HG03196 (cell line): ENCODE data around the gene FADS3.
A peak's percentile ranks its signal among the peaks of the same experiment; 100 is the strongest.

Experiments used
- ATAC-seq: cut with Tn5 transposase; IDR thresholded peaks from one replicate; pipeline ENCODE4 v1.9.1; 2021; ENCODE audit not compliant: unreplicated experiment

Gene FADS3

DNA sequence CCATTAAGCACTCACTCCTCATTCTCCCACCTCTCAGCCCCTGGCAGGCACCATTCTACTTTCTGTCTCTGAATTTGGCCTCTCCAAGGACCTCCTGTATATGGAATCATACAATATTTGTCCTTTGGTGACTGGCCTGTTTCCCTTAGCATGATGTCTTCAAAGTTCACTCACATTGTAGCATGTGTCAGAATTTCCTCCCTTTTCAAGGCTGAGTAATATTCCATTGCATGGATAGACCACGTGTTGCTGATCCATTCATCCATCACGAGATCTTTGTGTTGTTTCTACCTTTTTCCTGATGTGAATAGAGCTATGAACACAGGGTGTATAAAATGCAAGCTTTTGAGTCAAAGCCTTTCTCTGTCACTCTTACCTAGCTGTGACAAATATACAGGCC is 51.6 kb downstream of the FADS3 start:
- no peak for ATAC-seq

GRCh38 chr11:61838921-61839320 is 52.4 kb downstream of the FADS3 start:
- ATAC-seq, result no peak

GRCh38 chr11:61838501-61838900 is 52.8 kb downstream of the FADS3 start:
- no peak for ATAC-seq

DNA sequence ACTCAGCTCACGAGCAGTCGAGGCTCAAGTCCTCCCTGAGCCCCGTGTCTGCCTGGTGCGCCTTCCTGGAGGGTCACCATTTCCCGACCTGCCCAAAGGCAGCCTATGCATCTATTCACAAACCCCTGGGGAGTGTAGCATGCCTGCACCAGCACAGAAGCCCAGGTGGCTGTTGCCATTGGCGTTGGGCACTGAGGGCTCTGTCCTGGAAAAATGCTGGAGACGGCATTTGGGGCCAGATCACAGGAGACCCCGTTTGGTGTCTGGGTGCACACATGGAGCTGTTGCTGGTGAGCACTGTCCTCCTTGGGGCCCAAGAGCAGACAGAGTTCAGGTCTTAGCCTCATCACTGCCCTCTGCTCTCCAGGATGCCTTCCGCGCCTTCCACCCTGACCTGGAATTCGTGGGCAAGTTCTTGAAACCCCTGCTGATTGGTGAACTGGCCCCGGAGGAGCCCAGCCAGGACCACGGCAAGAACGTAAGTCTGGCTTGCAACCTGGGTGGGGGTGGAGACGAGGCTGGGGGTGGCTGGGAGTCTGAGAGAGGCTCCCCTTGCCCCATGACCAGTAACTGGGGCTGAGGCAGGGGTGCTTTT is 53.8 kb downstream of the FADS3 start:
- no peak for ATAC-seq

- ATAC-seq, result no peak
These were observed 55.2 kb downstream of the FADS3 start for GRCh38 chr11:61836193-61836592.

DNA sequence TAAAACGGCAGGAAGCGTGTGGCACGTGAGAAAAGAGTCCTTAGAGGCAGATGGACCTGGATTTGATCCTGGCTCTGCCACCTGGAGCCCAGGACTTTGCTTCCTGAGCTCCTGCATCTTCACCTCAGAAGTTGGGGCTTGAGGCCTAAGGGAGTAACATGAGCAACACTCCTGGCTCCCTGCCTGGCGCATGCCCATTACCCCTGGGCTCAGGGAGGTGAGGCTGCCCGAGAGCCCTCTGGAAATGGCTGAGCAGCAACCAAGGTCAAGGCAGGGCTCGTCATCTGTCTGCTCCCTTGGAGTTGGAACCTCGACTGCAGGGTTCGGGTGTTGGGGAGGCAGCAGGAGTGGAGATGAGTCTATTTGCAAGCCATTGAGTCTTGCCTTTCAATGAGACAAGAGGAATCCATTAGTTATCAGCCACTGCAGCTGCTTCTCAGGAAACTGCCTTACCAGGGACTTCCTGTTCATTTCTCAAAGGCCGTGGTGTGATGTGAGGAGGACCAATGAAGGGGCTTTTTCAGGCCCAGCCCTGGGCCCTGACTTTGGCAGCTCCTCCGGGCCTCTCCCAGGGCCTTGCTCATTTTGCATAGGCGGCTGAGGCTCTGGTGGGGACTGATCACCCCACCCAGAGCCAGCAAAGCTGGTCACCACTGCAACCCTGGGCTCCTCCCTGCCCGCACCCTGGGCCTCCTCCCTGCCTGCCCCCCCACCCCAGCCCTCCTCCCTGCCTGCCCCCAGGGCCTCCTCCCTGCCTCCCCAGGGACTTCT is 56.9 kb downstream of the FADS3 start:
- ATAC-seq, result peak; percentile 90

- ATAC-seq, result no peak
These were observed 57.4 kb downstream of the FADS3 start for GRCh38 chr11:61833926-61834277.

- ATAC-seq, result no peak
These were observed 57.9 kb downstream of the FADS3 start for GRCh38 chr11:61833471-61833870.

GRCh38 chr11:61832754-61833153 is 58.6 kb downstream of the FADS3 start:
- no peak for ATAC-seq

GRCh38 chr11:61832207-61832606 is 59.1 kb downstream of the FADS3 start:
- no peak for ATAC-seq

- no peak for ATAC-seq
These were observed 60.9 kb downstream of the FADS3 start for GRCh38 chr11:61830237-61831105.

DNA sequence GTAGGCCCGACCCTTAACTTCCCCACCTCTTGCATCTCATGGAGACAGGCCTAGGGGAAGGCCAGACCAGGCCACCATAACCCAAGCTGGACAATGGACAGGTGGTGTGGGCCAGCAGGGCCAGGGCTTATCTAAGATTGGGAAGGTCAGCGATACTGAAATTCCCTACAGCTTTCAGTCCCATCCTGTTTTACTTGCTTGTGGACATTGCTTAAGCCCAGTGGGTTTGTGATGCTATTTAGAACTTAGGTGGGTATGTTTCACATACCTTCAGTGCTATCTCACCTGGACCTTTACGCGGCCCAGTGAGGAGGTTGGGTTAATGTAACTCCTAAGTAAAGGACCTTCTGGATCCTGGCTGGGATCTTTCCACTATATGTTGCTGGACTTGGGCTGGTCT is 61.5 kb downstream of the FADS3 start:
- ATAC-seq, result no peak

- peak; percentile 17 for ATAC-seq
These were observed 62.5 kb downstream of the FADS3 start for GRCh38 chr11:61828629-61829407.

GRCh38 chr11:61828379-61828628 is 63.0 kb downstream of the FADS3 start:
- no peak for ATAC-seq

- ATAC-seq, result peak; percentile 70
These were observed 63.6 kb downstream of the FADS3 start, which contains the start of gene FADS2 for GRCh38 chr11:61827571-61828378. FADS2 (plus strand) TSS chr11:61828300; CDS start chr11:61828391, 91 bp downstream.

DNA sequence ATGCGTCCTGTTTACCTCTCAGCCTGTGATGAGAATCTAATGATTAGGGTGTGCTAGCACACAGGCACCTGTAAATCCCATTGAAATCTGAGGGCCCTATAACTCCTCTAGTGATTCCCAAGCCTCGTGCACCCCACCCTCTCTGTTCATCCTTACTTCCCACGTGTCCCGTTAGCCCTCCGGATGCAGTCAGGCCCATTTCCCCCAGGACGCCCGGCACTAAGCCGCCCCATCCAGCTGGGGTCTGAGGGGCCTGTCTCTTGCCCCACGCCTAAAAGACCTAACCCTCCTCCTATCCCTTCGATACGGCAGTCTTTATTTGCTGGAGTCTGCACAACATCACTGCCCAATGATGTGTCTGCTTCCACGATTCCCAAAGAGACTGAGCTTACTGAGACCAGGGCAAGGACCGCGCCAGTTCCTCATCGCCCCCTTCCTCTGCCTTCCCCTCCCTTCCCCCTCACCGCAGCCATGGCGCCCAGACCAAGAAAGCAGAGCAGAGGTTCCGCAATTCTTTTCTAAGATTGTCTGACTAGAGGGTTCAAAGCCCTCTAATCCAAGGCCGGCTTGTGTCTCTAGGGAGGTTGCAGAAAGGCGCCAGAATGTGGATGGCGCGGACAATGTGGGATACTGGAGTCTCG is 64.3 kb downstream of the FADS3 start:
- no peak for ATAC-seq
